ENCODE results near the gene WDR83. TPM values are rescaled to one million over a fixed set of nuclear protein-coding genes. Genes with fewer than 3 reads are reported as not detected.

The WDR83 gene
- total RNA-seq, 4 donors from 2014 or later: 4.0 to 16.7 (median 5.8) TPM

DNA sequence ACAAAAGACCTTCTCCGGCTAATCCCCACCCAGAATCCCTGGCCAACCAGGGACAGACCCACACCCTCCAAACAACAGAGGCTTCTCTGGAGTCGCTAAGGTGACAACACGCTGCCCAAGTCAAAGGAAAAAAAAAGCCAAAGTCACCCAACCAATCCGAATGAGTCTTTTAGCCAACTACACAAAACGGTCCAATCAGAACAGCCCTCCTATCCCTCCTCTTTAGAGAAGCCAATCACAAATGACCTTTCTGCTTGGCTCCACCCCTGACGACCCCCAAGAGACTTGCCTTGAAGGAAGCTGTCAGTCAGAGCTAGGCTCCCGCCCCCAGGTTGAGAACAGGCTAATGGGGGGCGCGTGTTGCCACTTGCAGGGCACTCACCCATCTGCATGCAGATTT is 36.4 kb downstream of the WDR83 start:
- Histone ChIP-seq H3K27me3 (no peaks in the 10 kb centered on the region), H3K27ac (no peak overlapping the region), H3K4me1 (no peaks in the 10 kb centered on the region), H3K36me3 (peaks cover 42 to 100% (median 66%) of the 10 kb centered on the region in 3 donors), H3K9me3 (no peaks in the 10 kb centered on the region), H3K4me3 (no peak overlapping the region)
- intact Hi-C loops (cut with DNase I): no loop called here
- TF ChIP-seq, protein P1, sequence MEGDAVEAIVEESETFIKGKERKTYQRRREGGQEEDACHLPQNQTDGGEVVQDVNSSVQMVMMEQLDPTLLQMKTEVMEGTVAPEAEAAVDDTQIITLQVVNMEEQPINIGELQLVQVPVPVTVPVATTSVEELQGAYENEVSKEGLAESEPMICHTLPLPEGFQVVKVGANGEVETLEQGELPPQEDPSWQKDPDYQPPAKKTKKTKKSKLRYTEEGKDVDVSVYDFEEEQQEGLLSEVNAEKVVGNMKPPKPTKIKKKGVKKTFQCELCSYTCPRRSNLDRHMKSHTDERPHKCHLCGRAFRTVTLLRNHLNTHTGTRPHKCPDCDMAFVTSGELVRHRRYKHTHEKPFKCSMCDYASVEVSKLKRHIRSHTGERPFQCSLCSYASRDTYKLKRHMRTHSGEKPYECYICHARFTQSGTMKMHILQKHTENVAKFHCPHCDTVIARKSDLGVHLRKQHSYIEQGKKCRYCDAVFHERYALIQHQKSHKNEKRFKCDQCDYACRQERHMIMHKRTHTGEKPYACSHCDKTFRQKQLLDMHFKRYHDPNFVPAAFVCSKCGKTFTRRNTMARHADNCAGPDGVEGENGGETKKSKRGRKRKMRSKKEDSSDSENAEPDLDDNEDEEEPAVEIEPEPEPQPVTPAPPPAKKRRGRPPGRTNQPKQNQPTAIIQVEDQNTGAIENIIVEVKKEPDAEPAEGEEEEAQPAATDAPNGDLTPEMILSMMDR (IDR thresholded peaks at IDR 0.05): no peak
- TF ChIP-seq POLR2A (IDR thresholded peaks at IDR 0.05): no peak
- DNase-seq: no peak
- 58% methylated on average over 4 to 5 of the region's 9 CpGs for WGBS, 2 donors

GRCh38 chr19:12705169-12705568 is 38.6 kb downstream of the WDR83 start:
- Histone ChIP-seq H3K27ac (no peak overlapping the region), H3K4me1 (no peaks in the 10 kb centered on the region), H3K4me3 (no peak overlapping the region), H3K27me3 (no peaks in the 10 kb centered on the region), H3K9me3 (no peaks in the 10 kb centered on the region), H3K36me3 (peaks cover 55 to 100% (median 83%) of the 10 kb centered on the region in 3 donors)
- intact Hi-C loops (cut with DNase I): no loop called here
- no peak for TF ChIP-seq POLR2A (IDR thresholded peaks at IDR 0.05)
- TF ChIP-seq, protein P1 (IDR thresholded peaks at IDR 0.05): no peak
- DNase-seq: no peak
- 96 to 100% methylated on average over 2 to 8 of the region's 13 CpGs for WGBS, 2 donors

DNA sequence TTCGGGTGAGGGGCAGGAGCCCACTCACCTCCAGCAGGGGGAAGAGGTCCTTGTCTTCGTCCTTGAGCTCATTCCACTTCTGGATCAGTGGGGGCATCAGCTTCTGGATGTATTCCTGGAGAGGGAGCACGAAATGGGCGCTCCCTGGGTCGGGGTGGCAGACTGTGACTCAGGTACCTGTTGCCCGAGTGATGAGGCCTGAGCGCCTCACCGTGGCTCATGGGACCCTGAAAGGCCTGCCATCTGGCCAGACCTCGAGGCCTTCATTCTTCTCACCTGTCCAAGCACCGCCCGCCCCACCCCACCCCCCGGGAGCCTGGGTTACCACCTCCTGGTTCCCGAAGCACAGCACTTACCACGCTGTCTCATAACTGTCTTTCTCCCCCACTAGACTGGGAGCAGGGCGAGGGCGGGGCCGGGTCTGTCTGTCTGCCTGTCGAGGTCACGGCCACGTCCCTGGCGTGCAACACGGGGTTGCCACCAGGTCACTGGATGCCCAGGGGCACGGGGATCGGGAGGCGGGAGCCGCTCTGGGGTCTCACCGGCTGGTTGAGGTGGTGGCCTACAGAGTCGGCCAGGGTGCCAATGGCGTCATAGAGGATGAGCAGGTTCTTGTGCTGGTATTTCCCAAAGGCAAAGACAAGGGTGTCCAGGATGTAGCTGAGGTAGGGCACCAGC is 39.2 kb downstream of the WDR83 start:
- TF ChIP-seq, protein P1 (IDR thresholded peaks at IDR 0.05): no peak
- no peak for TF ChIP-seq POLR2A (IDR thresholded peaks at IDR 0.05)
- no peak for DNase-seq
- H3K4me3 ChIP-seq: no peak overlapping the region
- H3K9me3 ChIP-seq: no peaks in the 10 kb centered on the region
- H3K27me3 ChIP-seq: no peaks in the 10 kb centered on the region
- H3K36me3 ChIP-seq: peaks cover 57 to 100% (median 83%) of the 10 kb centered on the region in 3 donors
- 84 to 85% methylated on average over 5 to 7 of the region's 29 CpGs for WGBS, 2 donors
- no peaks in the 10 kb centered on the region for H3K4me1 ChIP-seq
- intact Hi-C loops (cut with DNase I): no loop called here
- no peak overlapping the region for H3K27ac ChIP-seq

- TF ChIP-seq, protein P1 (IDR thresholded peaks at IDR 0.05): no peak
- TF ChIP-seq POLR2A (IDR thresholded peaks at IDR 0.05): no peak
- Histone ChIP-seq H3K27ac (no peak overlapping the region), H3K4me1 (no peaks in the 10 kb centered on the region), H3K4me3 (no peak overlapping the region), H3K36me3 (peaks cover 56 to 100% (median 82%) of the 10 kb centered on the region in 3 donors), H3K9me3 (no peaks in the 10 kb centered on the region), H3K27me3 (no peaks in the 10 kb centered on the region)
- intact Hi-C loops (cut with DNase I): no loop called here
- 89 to 93% methylated on average over 3 to 8 of the region's 13 CpGs for WGBS, 2 donors
- no peak for DNase-seq
Observed at GRCh38 chr19:12706332-12706718, 39.7 kb downstream of the WDR83 start.

DNA sequence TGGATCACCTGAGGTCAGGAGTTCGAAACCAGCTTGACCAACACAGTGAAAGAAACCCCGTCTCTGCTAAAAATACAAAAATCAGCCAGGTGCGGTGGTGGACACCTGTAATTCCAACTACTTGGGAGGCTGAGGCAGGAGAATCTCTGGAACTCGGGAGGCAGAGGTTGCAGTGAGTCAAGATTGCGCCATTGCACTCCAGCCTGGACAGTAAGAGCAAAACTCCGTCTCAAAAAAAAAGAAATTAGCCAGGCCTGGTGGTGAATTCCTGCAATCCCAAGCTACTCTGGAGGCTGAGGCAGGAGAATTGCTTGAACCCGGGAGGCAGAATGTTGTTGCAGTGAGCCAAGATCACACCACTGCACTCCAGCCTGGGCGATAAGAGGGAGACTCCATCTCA is 42.0 kb downstream of the WDR83 start:
- TF ChIP-seq, protein P1 (IDR thresholded peaks at IDR 0.05): no peak
- TF ChIP-seq POLR2A (IDR thresholded peaks at IDR 0.05): no peak
- Histone ChIP-seq H3K4me1 (no peaks in the 10 kb centered on the region), H3K36me3 (peaks cover 52 to 99% (median 69%) of the 10 kb centered on the region in 3 donors), H3K9me3 (no peaks in the 10 kb centered on the region), H3K27me3 (no peaks in the 10 kb centered on the region), H3K27ac (no peak overlapping the region), H3K4me3 (no peak overlapping the region)
- no peak for DNase-seq
- intact Hi-C loops (cut with DNase I): no loop called here
- 87 to 90% methylated on average over 4 to 8 of the region's 8 CpGs for WGBS, 2 donors

Data from esophagus squamous epithelium (tissue), 5 donors.